ENCODE measurements around the gene ATF4.

DNA sequence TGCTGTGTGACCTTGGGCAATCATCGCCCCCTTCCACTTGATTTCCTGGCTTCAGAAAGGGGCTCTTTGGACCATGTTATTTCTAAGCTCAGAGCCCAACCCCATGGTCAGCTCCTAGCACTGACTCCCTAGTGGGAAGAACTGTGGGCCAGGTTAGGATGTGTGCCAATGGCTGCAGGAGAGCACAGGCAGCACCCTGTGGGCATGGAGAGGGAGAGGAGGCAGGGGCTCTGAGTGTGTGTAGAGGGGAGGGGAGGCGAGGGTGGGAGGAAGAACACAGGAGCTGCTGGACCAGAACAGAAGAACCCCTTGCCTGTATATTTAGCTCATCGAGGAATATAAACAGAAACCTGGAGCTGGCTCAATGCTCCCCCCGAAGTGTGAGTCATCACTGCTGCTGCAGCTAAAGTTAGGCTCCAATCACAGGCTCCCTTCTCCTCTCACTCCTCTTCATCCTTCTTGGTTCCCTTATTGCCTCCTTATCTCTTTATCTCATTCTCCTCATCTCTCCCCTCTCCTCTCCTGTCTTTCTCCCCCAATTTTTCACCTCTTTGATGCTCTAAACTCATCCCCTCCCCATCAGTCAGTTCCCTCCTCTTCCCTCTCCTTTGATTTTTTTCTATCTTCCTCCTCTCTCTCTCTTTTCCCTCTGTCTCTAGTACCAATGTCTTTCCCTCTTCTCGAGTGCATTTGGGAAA, 26.7 kb downstream of the ATF4 start:
- no peak for TF ChIP-seq TAF1 (IDR thresholded peaks at IDR 0.05; ENCODE audit: borderline replicate concordance, low read depth, low read length)
- no peak for TF ChIP-seq POLR2A (IDR thresholded peaks at IDR 0.05; ENCODE audit: low read depth, low read length)
- TF ChIP-seq POLR2AphosphoS5 (IDR thresholded peaks at IDR 0.05; ENCODE audit: low read depth, low read length), result no peak

Measured in GM12892 (cell line).